HG03460 (cell line): ENCODE data around the gene LIPC.

ENCODE experiments used
- ATAC-seq: cut with Tn5 transposase; IDR thresholded peaks from one replicate; pipeline ENCODE4 v1.9.1; 2021; ENCODE audit not compliant: unreplicated experiment

The LIPC gene

GRCh38 chr15:58431221-58432149, at the start of gene LIPC:
Gene LIPC (plus strand): TSS chr15:58431991. CDS start chr15:58432033, 42 bp downstream.
- no peak for ATAC-seq

GRCh38 chr15:58383876-58384275, 47.9 kb upstream of the LIPC start:
- ATAC-seq, result no peak

- ATAC-seq, result no peak
These were observed 47.1 kb upstream of the LIPC start for GRCh38 chr15:58384667-58385066.

- no peak for ATAC-seq
These were observed 45.7 kb upstream of the LIPC start for GRCh38 chr15:58386081-58386480.

- no peak for ATAC-seq
These were observed 45.1 kb upstream of the LIPC start for GRCh38 chr15:58386641-58387040.

GRCh38 chr15:58387130-58387529, 44.7 kb upstream of the LIPC start:
- ATAC-seq, result no peak

GRCh38 chr15:58388211-58388610, 43.6 kb upstream of the LIPC start:
- no peak for ATAC-seq

GRCh38 chr15:58390118-58390517, 41.7 kb upstream of the LIPC start:
- ATAC-seq, result no peak

- no peak for ATAC-seq
These were observed 41.1 kb upstream of the LIPC start for GRCh38 chr15:58390655-58391054.

- ATAC-seq, result no peak
These were observed 40.7 kb upstream of the LIPC start for GRCh38 chr15:58391088-58391487.

GRCh38 chr15:58392141-58392540, 39.6 kb upstream of the LIPC start:
- no peak for ATAC-seq

- no peak for ATAC-seq
These were observed 39.1 kb upstream of the LIPC start for GRCh38 chr15:58392611-58393161.

GRCh38 chr15:58393241-58393662, 38.5 kb upstream of the LIPC start:
- no peak for ATAC-seq

- ATAC-seq, result no peak
These were observed 35.6 kb upstream of the LIPC start for GRCh38 chr15:58396181-58396580.

- no peak for ATAC-seq
These were observed 33.7 kb upstream of the LIPC start for GRCh38 chr15:58398071-58398470.

- no peak for ATAC-seq
These were observed 33.1 kb upstream of the LIPC start for GRCh38 chr15:58398643-58399042.

- ATAC-seq, result no peak
These were observed 32.1 kb upstream of the LIPC start for GRCh38 chr15:58399739-58400138.

- ATAC-seq, result no peak
These were observed 30.5 kb upstream of the LIPC start for GRCh38 chr15:58401276-58401675.

GRCh38 chr15:58401991-58402649, 29.7 kb upstream of the LIPC start:
- no peak for ATAC-seq

- no peak for ATAC-seq
These were observed 28.2 kb upstream of the LIPC start for GRCh38 chr15:58403581-58403980.

GRCh38 chr15:58404020-58404419, 27.8 kb upstream of the LIPC start:
- ATAC-seq, result no peak

- ATAC-seq, result no peak
These were observed 27.1 kb upstream of the LIPC start for GRCh38 chr15:58404722-58405121.
